Keratinocyte (primary cell): ENCODE results near the gene ANKRD39. TPM values are rescaled to one million over a fixed set of nuclear protein-coding genes. Genes with fewer than 3 reads are reported as not detected.

Source experiments
- DNase-seq: peaks from one replicate; pipeline ENCODE4 v3.0.0-alpha.2; 2011; ENCODE audit warnings: low read depth, missing footprints, low spot score
- FAIRE-seq: peaks from 2 replicates; lab custom pipeline; 2011; peaks lifted over from hg19 to GRCh38; lab: Jason Lieb, UNC
- H2AFZ ChIP-seq: 2 replicates; pipeline ENCODE4 v1.6.0; 2012; ENCODE audit warnings: low read length, control low read depth, inconsistent platforms; ENCODE audit not compliant: control insufficient read depth
- H3K27ac ChIP-seq: 2 replicates; pipeline ENCODE4 v1.5.1; 2011; ENCODE audit warnings: low read length; ENCODE audit not compliant: control insufficient read depth, insufficient read depth
- H3K27me3 ChIP-seq: 3 replicates; pipeline ENCODE4 v1.6.0; 2011; ENCODE audit warnings: low read length; ENCODE audit not compliant: control insufficient read depth, insufficient read depth; ENCODE audit errors: extremely low read depth
- H3K36me3 ChIP-seq, 2 experiments: 2 replicates in 1 of 2; 3 replicates in 1 of 2; pipeline ENCODE4 v1.5.1; 2011; ENCODE audit warnings: low read length in 2 of 2, mild to moderate bottlenecking in 1 of 2; ENCODE audit not compliant: control insufficient read depth in 2 of 2, insufficient read depth in 2 of 2; ENCODE audit errors: extremely low read depth in 1 of 2
- H3K4me1 ChIP-seq: 3 replicates; pipeline ENCODE4 v1.5.1; 2011; ENCODE audit warnings: low read length; ENCODE audit not compliant: control insufficient read depth, insufficient read depth; ENCODE audit errors: extremely low read depth
- H3K4me2 ChIP-seq: 3 replicates; pipeline ENCODE4 v1.6.0; 2011; ENCODE audit warnings: low read depth, low read length; ENCODE audit not compliant: control insufficient read depth, insufficient read depth; ENCODE audit errors: extremely low read depth
- H3K4me3 ChIP-seq, 3 experiments: fragments of 200-600 bp in 1 of 3; sonication (generic) in 1 of 3; 2 replicates in 2 of 3; 3 replicates in 1 of 3; pipeline ENCODE4 v1.5.1; 2011 to 2016; ENCODE audit warnings: low read length in 3 of 3, mild to moderate bottlenecking in 3 of 3, control low read depth in 2 of 3, inconsistent platforms in 1 of 3, low read depth in 1 of 3, mixed read lengths in 1 of 3, mixed run types in 1 of 3, moderate library complexity in 1 of 3; ENCODE audit not compliant: control insufficient read depth in 2 of 3, insufficient read depth in 2 of 3; ENCODE audit errors: extremely low read depth in 1 of 3
- H3K79me2 ChIP-seq: 2 replicates; pipeline ENCODE4 v1.6.0; 2012; ENCODE audit warnings: low read length; ENCODE audit not compliant: control insufficient read depth, insufficient read depth
- H3K9ac ChIP-seq: 3 replicates; pipeline ENCODE4 v1.6.0; 2011; ENCODE audit warnings: low read length; ENCODE audit not compliant: control insufficient read depth, insufficient read depth; ENCODE audit errors: extremely low read depth
- H3K9me1 ChIP-seq: 3 replicates; pipeline ENCODE4 v1.6.0; 2011; ENCODE audit warnings: low read length; ENCODE audit not compliant: control insufficient read depth, insufficient read depth; ENCODE audit errors: extremely low read depth
- H3K9me3 ChIP-seq: 2 replicates; pipeline ENCODE4 v1.5.1; 2012; ENCODE audit warnings: low read depth, low read length; ENCODE audit not compliant: control insufficient read depth
- H4K20me1 ChIP-seq: 3 replicates; pipeline ENCODE4 v1.6.0; 2011; ENCODE audit warnings: low read length; ENCODE audit not compliant: control insufficient read depth, insufficient read depth; ENCODE audit errors: extremely low read depth
- EZH2 ChIP-seq: IDR thresholded peaks from one replicate; pipeline ENCODE4 v1.6.1; 2012; ENCODE audit warnings: inconsistent platforms, mild to moderate bottlenecking, low read length, moderate library complexity
- dilution Hi-C: fragments of 300-500 bp; cut with MboI; formaldehyde crosslinking; loops from one replicate; pipeline ENCODE4 v1.7.0; 2020; ENCODE audit warnings: low sequenced_read_pairs; ENCODE audit not compliant: extremely low pct_ligation_motif_present
- polyA plus RNA-seq, 5 experiments: library from polyadenylated mRNA; depleted of rRNA in 3 of 5; stranded (reverse) in 3 of 5; stranded (forward) in 1 of 5; unstranded in 1 of 5; fragments of >200 nt; gene quantifications; 1 replicate in 1 of 5; 2 replicates in 3 of 5; 3 replicates in 1 of 5; pipeline versions ENCODE4 v1.2.1 to v1.2.3, GENCODE V29; 2011 to 2012; ENCODE audit warnings: missing spikeins in 2 of 5, low read depth in 1 of 5, low replicate concordance in 1 of 5
- TF ChIP-seq, protein P1 (sequence below), 3 experiments: IDR thresholded peaks in 1 of 3; conservative IDR thresholded peaks in 1 of 3; optimal IDR thresholded peaks in 1 of 3; 2 replicates in 2 of 3; 3 replicates in 1 of 3; pipeline versions ENCODE3 to v1.5.1; 2011; ENCODE audit warnings: low read length in 3 of 3, mild to moderate bottlenecking in 3 of 3, moderate library complexity in 2 of 3, control low read depth in 1 of 3, inconsistent platforms in 1 of 3; ENCODE audit not compliant: insufficient read depth in 2 of 3; ENCODE audit errors: extremely low read depth in 1 of 3

ANKRD39 gene
- polyA plus RNA-seq, 1 donor (not counting 4 experiments of a cell fraction or from before 2014, with no cell fraction given), result 7.2 TPM

- Histone ChIP-seq H3K27me3 (no peaks in the 10 kb centered on the region), H3K4me3 (no peak overlapping the region), H3K4me2 (no peak overlapping the region), H3K9me1 (no peaks in the 10 kb centered on the region), H3K9me3 (no peaks in the 10 kb centered on the region), H3K9ac (no peak overlapping the region), H3K27ac (no peak overlapping the region), H3K4me1 (no peaks in the 10 kb centered on the region), H3K36me3 (peaks cover 0 to 3% of the 10 kb centered on the region in 2 experiments), H4K20me1 (no peaks in the 10 kb centered on the region), H2AFZ (no peak overlapping the region), H3K79me2 (no peaks in the 10 kb centered on the region)
- dilution Hi-C loops, result no loop called here
- DNase-seq (no peak), FAIRE-seq (no peak)
- TF ChIP-seq, protein P1, sequence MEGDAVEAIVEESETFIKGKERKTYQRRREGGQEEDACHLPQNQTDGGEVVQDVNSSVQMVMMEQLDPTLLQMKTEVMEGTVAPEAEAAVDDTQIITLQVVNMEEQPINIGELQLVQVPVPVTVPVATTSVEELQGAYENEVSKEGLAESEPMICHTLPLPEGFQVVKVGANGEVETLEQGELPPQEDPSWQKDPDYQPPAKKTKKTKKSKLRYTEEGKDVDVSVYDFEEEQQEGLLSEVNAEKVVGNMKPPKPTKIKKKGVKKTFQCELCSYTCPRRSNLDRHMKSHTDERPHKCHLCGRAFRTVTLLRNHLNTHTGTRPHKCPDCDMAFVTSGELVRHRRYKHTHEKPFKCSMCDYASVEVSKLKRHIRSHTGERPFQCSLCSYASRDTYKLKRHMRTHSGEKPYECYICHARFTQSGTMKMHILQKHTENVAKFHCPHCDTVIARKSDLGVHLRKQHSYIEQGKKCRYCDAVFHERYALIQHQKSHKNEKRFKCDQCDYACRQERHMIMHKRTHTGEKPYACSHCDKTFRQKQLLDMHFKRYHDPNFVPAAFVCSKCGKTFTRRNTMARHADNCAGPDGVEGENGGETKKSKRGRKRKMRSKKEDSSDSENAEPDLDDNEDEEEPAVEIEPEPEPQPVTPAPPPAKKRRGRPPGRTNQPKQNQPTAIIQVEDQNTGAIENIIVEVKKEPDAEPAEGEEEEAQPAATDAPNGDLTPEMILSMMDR (optimal IDR thresholded peaks at IDR 0.05 in 1 of 3, IDR thresholded peaks at IDR 0.05 in 1 of 3, conservative IDR thresholded peaks at IDR 0.05 in 1 of 3; ENCODE audit: extremely low read depth in 1 of 3, insufficient read depth in 2 of 3, low read length in 3 of 3), result no peak
- TF ChIP-seq EZH2, result no peak
Observed at GRCh38 chr2:96802721-96803120, 55.1 kb downstream of the ANKRD39 start.

GRCh38 chr2:96801786-96802595 is 55.8 kb downstream of the ANKRD39 start:
- dilution Hi-C loops, result no loop called here
- no peak for TF ChIP-seq EZH2
- TF ChIP-seq, protein P1 (optimal IDR thresholded peaks at IDR 0.05 in 1 of 3, IDR thresholded peaks at IDR 0.05 in 1 of 3, conservative IDR thresholded peaks at IDR 0.05 in 1 of 3; ENCODE audit: extremely low read depth in 1 of 3, insufficient read depth in 2 of 3, low read length in 3 of 3), result no peak

More at GRCh38 chr2:96801786-96802595, 55.8 kb downstream of the ANKRD39 start:
- no peak overlapping the region for H3K4me2 ChIP-seq
- H3K36me3 ChIP-seq, result peaks cover 0 to 3% of the 10 kb centered on the region in 2 experiments
- no peaks in the 10 kb centered on the region for H4K20me1 ChIP-seq
- H3K27me3 ChIP-seq, result no peaks in the 10 kb centered on the region
- no peaks in the 10 kb centered on the region for H3K9me3 ChIP-seq
- DNase-seq (no peak), FAIRE-seq (no peak)
- H3K79me2 ChIP-seq, result no peaks in the 10 kb centered on the region
- H3K27ac ChIP-seq, result no peak overlapping the region
- H3K9ac ChIP-seq, result no peak overlapping the region
- H2AFZ ChIP-seq, result no peak overlapping the region
- no peaks in the 10 kb centered on the region for H3K9me1 ChIP-seq
- H3K4me1 ChIP-seq, result no peaks in the 10 kb centered on the region
- no peak overlapping the region for H3K4me3 ChIP-seq
